RWPE1 (cell line): ENCODE results near the gene PAX5.

Source experiments
- CTCF ChIA-PET: fragments of 350-600 bp; sonication (Branson Sonifier 250); formaldehyde crosslinking; extraction: SDS; loops from one replicate; lab custom pipeline; 2021; lab: Yijun Ruan, JAX
- POLR2A ChIA-PET: fragments of 400-600 bp; formaldehyde crosslinking; extraction: SDS; loops from one replicate; lab custom pipeline; 2020; ENCODE audit warnings: antibody characterized with exemption; ENCODE audit not compliant: low non-redundant PET; lab: Yijun Ruan, JAX
- DNase-seq: peaks from one replicate; pipeline ENCODE4 v3.0.0; 2012; ENCODE audit warnings: low spot score
- H3K27ac ChIP-seq: fragments of 450-650 bp; 2 replicates; pipeline ENCODE4 v1.5.1; 2017
- CTCF ChIP-seq: fragments of 450-650 bp; conservative IDR thresholded peaks from 2 replicates; pipeline ENCODE4 v1.5.1; 2017; ENCODE audit warnings: low read depth, mild to moderate bottlenecking

Gene PAX5

GRCh38 chr9:36797471-36798220 lies 236.4 kb downstream of the PAX5 start:
- no peak for DNase-seq
- H3K27ac ChIP-seq: no peak overlapping the region
- ChIA-PET CTCF (interaction anchor here (0.6 to 2.4 kb wide), 2 partner anchors 73 to 194 kb away, joined by 3 to 6 read pairs; no protein-coding TSS in a partner anchor), POLR2A (no interaction called here)
- TF ChIP-seq CTCF: no peak

- CTCF ChIA-PET: no interaction called here
- POLR2A ChIA-PET: no interaction called here
- TF ChIP-seq CTCF: no peak
Observed at GRCh38 chr9:36796671-36797419, 237.2 kb downstream of the PAX5 start.

GRCh38 chr9:36794461-36794860 lies 239.6 kb downstream of the PAX5 start:
- DNase-seq: no peak
- H3K27ac ChIP-seq: no peak overlapping the region
- CTCF ChIA-PET: interaction anchor here (0.6 kb wide), 1 partner anchor 738 kb away, joined by 3 read pairs; no protein-coding TSS in a partner anchor
- POLR2A ChIA-PET: no interaction called here
- TF ChIP-seq CTCF: no peak

More at GRCh38 chr9:36796671-36797419, 237.2 kb downstream of the PAX5 start:
- DNase-seq: no peak
- H3K27ac ChIP-seq: no peak overlapping the region

DNA sequence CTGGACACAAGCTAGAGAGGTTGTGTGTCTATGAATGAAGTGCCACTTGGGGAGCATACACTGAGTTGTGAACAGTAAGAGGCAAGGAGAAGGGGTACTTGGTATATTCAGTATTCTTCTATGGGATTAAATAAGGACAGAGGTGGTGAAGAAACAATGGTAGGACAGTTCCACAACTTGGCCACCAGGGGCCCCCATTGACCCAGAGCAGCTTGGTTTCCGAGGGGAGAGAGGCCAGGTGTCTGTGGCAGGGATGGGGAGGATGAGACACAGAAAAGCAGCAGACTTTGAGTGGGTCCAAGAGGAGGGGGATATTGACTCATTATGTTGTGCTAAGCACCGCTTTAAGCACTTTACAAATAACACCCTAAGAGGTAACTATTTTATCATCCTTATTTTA lies 240.8 kb downstream of the PAX5 start:
- TF ChIP-seq CTCF: peak; percentile 29; the same call in 1 of the 2 replicates
- CTCF ChIA-PET: interaction anchor here (0.5 to 1.0 kb wide), 2 partner anchors 80 to 94 kb away, joined by 3 read pairs; no protein-coding TSS in a partner anchor
- POLR2A ChIA-PET: no interaction called here
- DNase-seq: no peak
- no peak overlapping the region for H3K27ac ChIP-seq

DNA sequence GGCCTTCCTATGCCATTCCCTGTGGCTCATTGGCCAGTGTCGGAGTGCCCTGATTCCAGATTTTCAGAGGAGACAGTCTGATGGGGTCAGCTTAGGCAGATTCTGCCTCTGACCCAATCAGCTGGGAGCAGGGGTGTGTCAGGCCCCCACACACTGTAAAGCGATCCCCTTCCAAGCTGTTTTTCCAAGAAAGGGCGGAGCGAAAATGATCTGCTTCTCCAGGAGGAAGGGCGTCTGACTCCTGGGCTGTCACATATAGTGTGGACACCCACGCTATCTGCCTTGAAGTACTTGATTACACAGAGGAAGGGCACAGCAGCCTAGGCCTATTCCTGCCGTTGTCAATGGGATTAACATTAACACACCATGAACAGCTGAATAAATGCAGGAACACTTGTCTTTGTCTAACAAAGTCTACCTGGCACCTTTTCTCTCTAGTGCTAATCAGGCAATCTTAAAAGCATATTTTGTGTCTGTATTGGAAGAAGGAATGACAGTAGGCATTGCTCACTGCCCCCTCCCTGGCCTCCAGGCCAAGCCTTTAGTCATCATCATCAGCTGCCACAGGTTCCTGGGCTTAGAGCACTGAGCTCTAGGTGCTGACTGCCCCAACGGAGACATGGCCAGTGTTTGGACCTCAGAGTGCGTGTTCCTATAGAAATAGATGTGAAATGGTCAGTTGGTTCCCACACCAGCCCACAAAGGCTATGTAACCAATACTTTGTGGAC lies 242.7 kb downstream of the PAX5 start:
- TF ChIP-seq CTCF: no peak
- DNase-seq: no peak
- ChIA-PET CTCF (interaction anchor here (0.6 to 1.6 kb wide), 5 partner anchors 9 to 1101 kb away, joined by 3 read pairs; no protein-coding TSS in a partner anchor), POLR2A (no interaction called here)
- H3K27ac ChIP-seq: no peak overlapping the region

DNA sequence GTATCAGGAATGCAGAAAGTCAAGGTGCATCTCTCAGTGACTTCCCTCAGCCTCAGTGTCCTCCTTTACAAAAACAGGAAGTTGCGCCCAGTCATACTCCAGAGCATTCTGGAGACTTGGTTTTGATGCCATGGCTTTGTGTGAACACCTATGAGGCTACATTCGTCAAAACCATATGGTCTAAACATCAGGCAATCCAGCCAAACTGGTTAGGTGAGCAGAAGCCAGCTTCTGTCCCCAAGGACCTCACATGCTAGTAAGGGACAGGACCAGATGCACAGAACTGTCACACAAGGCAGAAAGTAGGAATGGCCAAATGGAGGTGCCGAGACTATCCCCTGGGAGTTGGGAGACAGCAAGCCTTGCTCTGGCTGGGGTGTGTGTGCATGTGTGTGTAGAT lies 244.2 kb downstream of the PAX5 start:
- ChIA-PET POLR2A (no interaction called here), CTCF (interaction anchor here (1.6 kb wide), 1 partner anchor 10 kb away, joined by 3 read pairs; no protein-coding TSS in a partner anchor)
- TF ChIP-seq CTCF: no peak
- H3K27ac ChIP-seq: no peak overlapping the region
- no peak for DNase-seq
